Neural progenitor cell (in vitro differentiated cells): Measurements from ENCODE around the gene ZNF48. TPM values are rescaled to one million over a fixed set of nuclear protein-coding genes. Genes with fewer than 3 reads are reported as not detected.
A peak's percentile ranks its signal among the peaks of the same experiment; 100 is the strongest.

ENCODE experiments used
- DNase-seq: peaks from one replicate; pipeline ENCODE4 v3.0.0-alpha.2; 2016; ENCODE audit warnings: low spot score
- H2AFZ ChIP-seq: fragments of 200-600 bp; sonication (generic); replicated peaks from 2 replicates; pipeline ENCODE4 v1.6.1; 2016; ENCODE audit warnings: antibody characterized with exemption
- H3F3A ChIP-seq: fragments of 200-600 bp; sonication (generic); 2 replicates; pipeline ENCODE4 v1.6.1; 2016; ENCODE audit warnings: antibody characterized with exemption, low read depth
- H3K27ac ChIP-seq: fragments of 200-600 bp; sonication (generic); 2 replicates; pipeline ENCODE4 v1.5.1; 2016; ENCODE audit warnings: mild to moderate bottlenecking
- H3K27me3 ChIP-seq: fragments of 200-600 bp; sonication (generic); 2 replicates; pipeline ENCODE4 v1.6.1; 2016; ENCODE audit warnings: mild to moderate bottlenecking, moderate library complexity
- H3K36me3 ChIP-seq: fragments of 200-600 bp; sonication (generic); 2 replicates; pipeline ENCODE4 v1.5.1; 2016
- H3K4me1 ChIP-seq: fragments of 200-600 bp; sonication (generic); 2 replicates; pipeline ENCODE4 v1.6.1; 2016; ENCODE audit warnings: mixed run types
- H3K4me2 ChIP-seq: fragments of 200-600 bp; sonication (generic); 2 replicates; pipeline ENCODE4 v1.6.1; 2016
- H3K4me3 ChIP-seq: fragments of 200-600 bp; sonication (generic); 2 replicates; pipeline ENCODE4 v1.5.1; 2016
- H3K79me2 ChIP-seq: fragments of 200-600 bp; sonication (generic); 2 replicates; pipeline ENCODE4 v1.6.1; 2016; ENCODE audit warnings: low read depth
- H3K9ac ChIP-seq: fragments of 200-600 bp; sonication (generic); 2 replicates; pipeline ENCODE4 v1.6.1; 2016
- H3K9me3 ChIP-seq: fragments of 200-600 bp; sonication (generic); 2 replicates; pipeline ENCODE4 v1.5.1; 2016; ENCODE audit warnings: low read depth
- H4K20me1 ChIP-seq: fragments of 200-600 bp; sonication (generic); 2 replicates; pipeline ENCODE4 v1.6.1; 2016; ENCODE audit warnings: low read depth
- H3K27ac Mint-ChIP-seq: 3 replicates; pipeline ENCODE4 v1.8.0; 2021; ENCODE audit warnings: mixed read lengths
- H3K27me3 Mint-ChIP-seq: 2 replicates; pipeline ENCODE4 v1.8.0; 2022; ENCODE audit warnings: low read depth, mild to moderate bottlenecking, inconsistent platforms, moderate library complexity, mixed read lengths; ENCODE audit not compliant: insufficient read depth
- H3K36me3 Mint-ChIP-seq: 3 replicates; pipeline ENCODE4 v1.8.0; 2021; ENCODE audit warnings: mixed read lengths
- H3K4me1 Mint-ChIP-seq: 3 replicates; pipeline ENCODE4 v1.8.0; 2021; ENCODE audit warnings: mixed read lengths
- H3K4me3 Mint-ChIP-seq: 3 replicates; pipeline ENCODE4 v1.8.0; 2021; ENCODE audit warnings: mild to moderate bottlenecking, moderate library complexity, mixed read lengths
- H3K9me3 Mint-ChIP-seq: 3 replicates; pipeline ENCODE4 v1.8.0; 2020; ENCODE audit warnings: mixed read lengths
- CTCF ChIP-seq: fragments of 200-600 bp; sonication (generic); IDR thresholded peaks from 2 replicates; pipeline ENCODE4 v1.5.1; 2017; ENCODE audit warnings: antibody characterized with exemption, mild to moderate bottlenecking
- EZH2 ChIP-seq: fragments of 200-600 bp; sonication (generic); IDR thresholded peaks from 2 replicates; pipeline ENCODE4 v1.6.1; 2017; ENCODE audit warnings: antibody characterized with exemption, mild to moderate bottlenecking, moderate library complexity
- EZH2phosphoT487 ChIP-seq: fragments of 200-600 bp; sonication (generic); IDR thresholded peaks from 2 replicates; pipeline ENCODE4 v1.6.1; 2017; ENCODE audit warnings: antibody characterized with exemption
- total RNA-seq: library from RNA; depleted of rRNA; stranded (reverse); fragments of >200 nt; gene quantifications from 2 replicates; pipeline ENCODE4 v1.2.3, GENCODE V29; 2015; ENCODE audit warnings: low replicate concordance

ZNF48 gene
- total RNA-seq, 1 donor from 2014 or later = 39.3 TPM

DNA sequence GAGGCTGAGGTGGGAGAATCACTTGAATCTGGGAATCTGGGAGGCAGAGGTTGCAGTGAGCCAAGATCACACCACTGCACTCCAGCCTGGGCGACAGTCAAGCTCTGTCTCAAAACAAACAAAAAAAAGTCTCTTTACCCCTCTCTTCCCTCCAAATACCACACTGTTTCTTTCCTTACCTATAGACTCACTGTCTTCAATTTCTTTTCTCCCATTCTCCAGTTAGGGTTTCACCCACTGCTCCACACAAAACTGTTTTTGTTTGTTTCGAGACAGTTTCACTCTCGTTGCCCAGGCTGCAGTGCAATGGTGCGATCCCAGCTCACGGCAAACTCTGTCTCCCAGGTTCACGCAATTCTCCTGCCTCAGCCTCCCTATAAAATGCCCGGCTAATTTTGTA, 34.0 kb upstream of the ZNF48 start:
- no peaks in the 10 kb centered on the region for H4K20me1 ChIP-seq
- no peaks in the 10 kb centered on the region for H3K36me3 ChIP-seq
- H3K4me1 Mint-ChIP-seq = peaks cover 9% of the 10 kb centered on the region
- peak overlapping the region; percentile 36 for H3K27ac Mint-ChIP-seq
- H3K9me3 Mint-ChIP-seq = no peaks in the 10 kb centered on the region
- H3K27ac ChIP-seq = no peak overlapping the region
- H3K4me3 Mint-ChIP-seq = no peak overlapping the region
- TF ChIP-seq EZH2phosphoT487 (no peak), EZH2 (no peak), CTCF (no peak)
- H3K4me3 ChIP-seq = no peak overlapping the region
- H3K27me3 ChIP-seq = no peaks in the 10 kb centered on the region
- peaks cover 29% of the 10 kb centered on the region for H3K36me3 Mint-ChIP-seq
- no peak overlapping the region for H3K4me2 ChIP-seq
- peaks cover 17% of the 10 kb centered on the region for H3K79me2 ChIP-seq
- H3K27me3 Mint-ChIP-seq = peaks cover 3% of the 10 kb centered on the region
- no peak overlapping the region for H2AFZ ChIP-seq
- no peak for DNase-seq
- no peaks in the 10 kb centered on the region for H3K9me3 ChIP-seq
- peaks cover 11% of the 10 kb centered on the region for H3F3A ChIP-seq
- H3K4me1 ChIP-seq = no peaks in the 10 kb centered on the region
- H3K9ac ChIP-seq = no peak overlapping the region

- no peaks in the 10 kb centered on the region for H3K9me3 Mint-ChIP-seq
- Histone ChIP-seq H3K9me3 (no peaks in the 10 kb centered on the region), H3K27me3 (no peaks in the 10 kb centered on the region), H3K27ac (no peak overlapping the region), H3K4me1 (peaks cover 12% of the 10 kb centered on the region), H3K9ac (no peak overlapping the region), H4K20me1 (peaks cover 28% of the 10 kb centered on the region), H3F3A (peaks cover 19% of the 10 kb centered on the region), H3K4me2 (no peak overlapping the region), H2AFZ (no peak overlapping the region), H3K79me2 (peaks cover 54% of the 10 kb centered on the region), H3K4me3 (no peak overlapping the region), H3K36me3 (no peaks in the 10 kb centered on the region)
- H3K36me3 Mint-ChIP-seq = peaks cover 29% of the 10 kb centered on the region
- peaks cover 5% of the 10 kb centered on the region for H3K27me3 Mint-ChIP-seq
- H3K4me1 Mint-ChIP-seq = peaks cover 30% of the 10 kb centered on the region
- H3K27ac Mint-ChIP-seq = no peak overlapping the region
- no peak for DNase-seq
- TF ChIP-seq EZH2 = no peak
- TF ChIP-seq EZH2phosphoT487 = no peak
- no peak for TF ChIP-seq CTCF
- peak overlapping the region; percentile 33 for H3K4me3 Mint-ChIP-seq
Measured at GRCh38 chr16:30365200-30365599, 30.0 kb upstream of the ZNF48 start.

DNA sequence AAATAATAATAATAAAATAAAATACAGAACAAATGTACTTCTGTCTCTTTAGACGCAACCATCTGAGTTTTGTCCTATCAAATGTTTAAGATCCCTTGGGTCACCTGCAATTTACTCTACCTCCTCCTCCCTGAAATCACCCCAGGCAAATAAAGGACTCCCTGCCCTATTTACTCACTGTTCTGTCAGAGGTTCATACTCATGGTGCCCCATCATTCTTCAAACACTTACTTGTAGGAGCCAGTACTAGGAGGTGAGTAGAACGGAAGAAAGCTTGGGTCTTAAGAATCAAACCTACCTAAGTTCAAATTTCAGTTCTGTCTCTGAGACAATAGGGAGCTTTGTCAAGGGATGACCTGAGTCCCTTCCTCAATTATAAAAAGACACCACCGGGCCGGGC, 28.7 kb upstream of the ZNF48 start:
- Histone ChIP-seq H4K20me1 (peaks cover 28% of the 10 kb centered on the region), H3F3A (peaks cover 24% of the 10 kb centered on the region), H3K27ac (no peak overlapping the region), H3K27me3 (no peaks in the 10 kb centered on the region), H3K79me2 (peaks cover 54% of the 10 kb centered on the region), H3K9me3 (no peaks in the 10 kb centered on the region), H3K4me1 (peaks cover 15% of the 10 kb centered on the region), H3K9ac (no peak overlapping the region), H3K36me3 (no peaks in the 10 kb centered on the region), H3K4me2 (no peak overlapping the region), H2AFZ (no peak overlapping the region), H3K4me3 (no peak overlapping the region)
- Mint-ChIP-seq H3K4me3 (peak overlapping the region; percentile 90), H3K4me1 (peaks cover 34% of the 10 kb centered on the region), H3K27ac (no peak overlapping the region), H3K9me3 (no peaks in the 10 kb centered on the region), H3K36me3 (peaks cover 24% of the 10 kb centered on the region), H3K27me3 (peaks cover 3% of the 10 kb centered on the region)
- TF ChIP-seq EZH2 (no peak), CTCF (no peak), EZH2phosphoT487 (no peak)
- DNase-seq = no peak
